GM12878 (cell line): ENCODE results near the gene TIMM50. TPM values are rescaled to one million over a fixed set of nuclear protein-coding genes. Genes with fewer than 3 reads are reported as not detected.

Experiments
- BHLHE40 ChIP-seq, 2 experiments: fragments of 450-650 bp in 1 of 2; IDR thresholded peaks; 2 replicates each; pipeline ENCODE4 v1.6.1; 2011 to 2017; ENCODE audit warnings: low read depth in 2 of 2, borderline replicate concordance in 1 of 2, improper control_type of control experiment in 1 of 2, low read length in 1 of 2, mild to moderate bottlenecking in 1 of 2
- BMI1 ChIP-seq: fragments of 450-650 bp; IDR thresholded peaks from 2 replicates; pipeline ENCODE4 v1.6.1; 2016; ENCODE audit warnings: mild to moderate bottlenecking, moderate library complexity, borderline replicate concordance
- CBFB ChIP-seq: IDR thresholded peaks from 2 replicates; pipeline ENCODE4 v1.6.1; 2016; ENCODE audit warnings: antibody characterized with exemption, low read depth
- ELK1 ChIP-seq: IDR thresholded peaks from 2 replicates; pipeline ENCODE4 v1.6.1; 2012; ENCODE audit warnings: low read depth, low read length, improper control_type of control experiment
- EP300 ChIP-seq, 2 experiments: fragments of 150-350 bp in 1 of 2; IDR thresholded peaks; 2 replicates each; pipeline ENCODE4 v1.6.1; 2011 to 2012; ENCODE audit warnings: low read depth in 2 of 2, low read length in 2 of 2, borderline replicate concordance in 1 of 2, improper control_type of control experiment in 1 of 2, inconsistent platforms in 1 of 2; ENCODE audit not compliant: control insufficient read depth in 1 of 2
- ESRRA ChIP-seq: IDR thresholded peaks from 2 replicates; pipeline ENCODE4 v1.6.1; 2012; ENCODE audit warnings: mild to moderate bottlenecking, low read length, improper control_type of control experiment
- EZH2 ChIP-seq: IDR thresholded peaks from 2 replicates; pipeline ENCODE4 v1.6.1; 2012; ENCODE audit warnings: low read depth, mild to moderate bottlenecking, control low read depth, inconsistent platforms, low read length, borderline replicate concordance; ENCODE audit not compliant: control insufficient read depth
- IRF3 ChIP-seq: fragments of 450-650 bp; IDR thresholded peaks from 2 replicates; pipeline ENCODE4 v1.6.1; 2014; ENCODE audit warnings: mild to moderate bottlenecking
- KLF5 ChIP-seq: fragments of 450-650 bp; IDR thresholded peaks from 2 replicates; pipeline ENCODE4 v1.6.1; 2014; ENCODE audit warnings: mild to moderate bottlenecking; ENCODE audit not compliant: partially characterized antibody
- MEF2B ChIP-seq: fragments of 450-650 bp; IDR thresholded peaks from 2 replicates; pipeline ENCODE4 v1.6.1; 2018; ENCODE audit warnings: mild to moderate bottlenecking, moderate library complexity; ENCODE audit not compliant: partially characterized antibody, poor library complexity, severe bottlenecking
- NBN ChIP-seq: fragments of 450-650 bp; IDR thresholded peaks from 2 replicates; pipeline ENCODE4 v1.6.1; 2016
- NFYB ChIP-seq: IDR thresholded peaks from 2 replicates; pipeline ENCODE4 v1.6.1; 2011; ENCODE audit warnings: low read depth, mild to moderate bottlenecking, low read length, improper control_type of control experiment, moderate library complexity; ENCODE audit not compliant: insufficient read depth
- NR2C2 ChIP-seq: IDR thresholded peaks from 2 replicates; pipeline ENCODE4 v1.6.1; 2011; ENCODE audit warnings: borderline replicate concordance, low read depth; ENCODE audit not compliant: control insufficient read depth, insufficient read length
- NR2F1 ChIP-seq: fragments of 450-650 bp; conservative IDR thresholded peaks from 2 replicates; pipeline ENCODE4 v1.6.1; 2017; ENCODE audit warnings: mild to moderate bottlenecking
- PAX5 ChIP-seq: IDR thresholded peaks from 2 replicates; pipeline ENCODE4 v1.6.1; 2011; ENCODE audit warnings: low read depth, low read length, borderline replicate concordance
- POLR2AphosphoS2 ChIP-seq: IDR thresholded peaks from 2 replicates; pipeline ENCODE4 v1.6.1; 2011; ENCODE audit warnings: low read depth, mild to moderate bottlenecking, low read length, improper control_type of control experiment, moderate library complexity
- POLR2AphosphoS5 ChIP-seq: IDR thresholded peaks from 2 replicates; pipeline ENCODE4 v1.6.1; 2011; ENCODE audit warnings: mild to moderate bottlenecking, low read length, inconsistent platforms
- RELB ChIP-seq: fragments of 450-650 bp; IDR thresholded peaks from 2 replicates; pipeline ENCODE4 v1.6.1; 2017; ENCODE audit warnings: low read depth, mild to moderate bottlenecking, moderate library complexity
- SREBF1 ChIP-seq: IDR thresholded peaks from 2 replicates; pipeline ENCODE4 v1.6.1; 2012; ENCODE audit warnings: mild to moderate bottlenecking, low read length
- SUZ12 ChIP-seq: fragments of 200-600 bp; sonication (generic); IDR thresholded peaks from one replicate; pipeline ENCODE4 v1.6.1; 2018; ENCODE audit warnings: antibody characterized with exemption, mild to moderate bottlenecking; ENCODE audit not compliant: unreplicated experiment
- ZBED1 ChIP-seq: IDR thresholded peaks from 2 replicates; pipeline ENCODE4 v1.6.1; 2016; ENCODE audit warnings: borderline replicate concordance
- ZBTB4 ChIP-seq: fragments of 450-650 bp; formaldehyde crosslinking; IDR thresholded peaks from 2 replicates; pipeline ENCODE4 v1.4.0; 2022; ENCODE audit warnings: mild to moderate bottlenecking, moderate library complexity
- ZNF384 ChIP-seq: IDR thresholded peaks from 2 replicates; pipeline ENCODE4 v1.6.1; 2012; ENCODE audit warnings: low read depth, mild to moderate bottlenecking, low read length, improper control_type of control experiment, borderline replicate concordance
- polyA plus RNA-seq, 11 experiments: library from polyadenylated mRNA; depleted of rRNA in 4 of 11; unstranded in 6 of 11; stranded (reverse) in 5 of 11; fragments of >200 nt; fragmentation: Nextera tagmentation in 4 of 11; fragmentation: Illumina TruSeq in 1 of 11; extraction: Ambion mirVana in 4 of 11; extraction: Trizol in 1 of 11; gene quantifications; 1 replicate in 1 of 11; 2 replicates in 10 of 11; pipeline versions ENCODE4 v1.2.1 to v1.2.3, GENCODE V29; 2011 to 2016; ENCODE audit warnings: inconsistent platforms in 2 of 11, missing spikeins in 2 of 11, low read depth in 1 of 11
- total RNA-seq, 4 experiments: library from RNA; depleted of rRNA in 3 of 4; stranded (reverse); fragments of >200 nt in 3 of 4; fragmentation: Illumina TruSeq in 1 of 4; extraction: Trizol in 1 of 4; gene quantifications; 2 replicates each; pipeline versions ENCODE4 v1.2.1 to v1.2.3, GENCODE V29; 2013 to 2021

The TIMM50 gene
- total and polyA plus RNA-seq, 10 of the 15 experiments (the other 5 are each of a cell fraction or from before 2014, with no cell fraction given), result 15.6 to 146 (median 101) TPM

- TF ChIP-seq IRF3 (0 out of 2 replicates have a peak, but pooled peaks have one; percentile 39), POLR2AphosphoS5 (peak; percentile 63; the same call in 1 of the 2 replicates), CBFB (no peak), EZH2 (no peak), NFYB (no peak), BMI1 (no peak), NR2C2 (no peak), ESRRA (peak; percentile 49; the same call in 1 of the 2 replicates), ZNF384 (no peak), EP300 (IDR thresholded peaks at IDR 0.05; ENCODE audit: borderline replicate concordance in 1 of 2, control insufficient read depth in 1 of 2, low read depth in 2 of 2, low read length in 2 of 2) (no peak), NBN (no peak), BHLHE40 (IDR thresholded peaks at IDR 0.05; ENCODE audit: borderline replicate concordance in 1 of 2, low read depth in 2 of 2, low read length in 1 of 2) (peak; percentile 42 to 77; a peak in 2 of 4 replicates), ZBTB4 (no peak), MEF2B (no peak), SUZ12 (no peak), PAX5 (peak; percentile 49; the same call in 1 of the 2 replicates), SREBF1 (no peak), KLF5 (no peak), ELK1 (no peak), ZBED1 (no peak), NR2F1 (peak; percentile 56), POLR2AphosphoS2 (no peak), RELB (no peak)
These were observed 51.8 kb downstream of the TIMM50 start, which contains the start of gene EID2B (continued) for GRCh38 chr19:39532233-39533002.
